ENCODE data around the gene CDH4. TPM values are rescaled to one million over a fixed set of nuclear protein-coding genes. Genes with fewer than 3 reads are reported as not detected.

The CDH4 gene
- total and polyA plus RNA-seq, 9 of the 15 experiments (the other 6 are each of a cell fraction or from before 2014, with no cell fraction given), result 0.04 TPM; not detected in 8

DNA sequence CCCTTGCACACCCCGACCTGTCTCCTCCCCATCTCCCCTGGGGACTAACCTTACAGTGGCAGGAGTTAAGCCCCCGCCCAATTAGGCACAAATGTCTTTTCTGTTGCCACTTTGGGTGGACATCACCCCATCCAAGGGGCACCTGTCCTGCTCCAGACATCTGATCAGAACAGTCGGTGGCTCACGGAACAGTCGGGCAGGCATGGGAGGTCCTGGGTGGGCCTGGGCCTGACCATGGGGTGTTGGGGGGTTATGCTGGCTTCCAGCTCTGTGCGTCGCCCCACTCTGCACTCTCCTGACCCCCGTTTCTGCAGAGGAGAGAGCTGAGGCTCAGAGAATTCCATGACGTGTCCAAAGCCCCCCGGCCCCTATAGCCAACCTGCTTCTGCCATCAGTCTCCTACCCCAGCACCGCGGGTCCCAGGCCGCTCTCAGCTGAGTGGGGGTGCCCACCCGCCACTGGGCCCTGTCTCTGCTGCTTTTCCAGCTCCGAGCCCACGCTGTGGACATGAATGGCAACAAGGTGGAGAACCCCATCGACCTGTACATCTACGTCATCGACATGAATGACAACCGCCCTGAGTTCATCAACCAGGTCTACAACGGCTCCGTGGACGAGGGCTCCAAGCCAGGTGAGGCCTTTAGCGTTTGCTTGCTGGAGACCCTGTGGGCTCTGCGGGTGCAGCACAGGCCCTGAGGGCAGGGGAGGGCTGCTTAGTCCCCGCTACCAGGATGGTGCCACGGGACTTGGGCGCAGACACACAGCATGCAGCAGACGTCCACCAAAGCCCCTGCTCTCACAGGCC is 600.4 kb downstream of the CDH4 start:
- no peak overlapping the region for H3K4me3 ChIP-seq
- no TSS peak for BruUV-seq (replicated peaks)
- intact Hi-C loops (cut with micrococcal nuclease) (no loop called here), in situ Hi-C loops (cut with MboI) (no loop called here)
- H2AFZ ChIP-seq (ENCODE audit: low read depth, low read length), result no peak overlapping the region
- H3K4me2 ChIP-seq (ENCODE audit: insufficient read depth, low read length), result no peak overlapping the region
- no peaks in the 10 kb centered on the region for H3K79me2 ChIP-seq (ENCODE audit: control insufficient read depth, insufficient read depth, low read length)
- ChIA-PET POLR2A (interaction anchor here (0.7 to 0.9 kb wide), 2 partner anchors 12 to 13 kb away, joined by 3 read pairs; no protein-coding TSS in a partner anchor), CTCF (ENCODE audit: low intra/inter-chr PET ratio) (no interaction called here)
- DNase-seq (ENCODE audit: extremely low read depth in 1 of 4, low spot score in 3 of 4) (no peak), FAIRE-seq (no peak), ATAC-seq (no peak)
- H3K9ac ChIP-seq (ENCODE audit: insufficient read depth in 1 of 2, low read depth in 2 of 2, low read length in 2 of 2), result no peak overlapping the region
- TF ChIP-seq FOXP1 (CRISPR knock-in tag; IDR thresholded peaks at IDR 0.05), result no peak
- TF ChIP-seq HNRNPK (IDR thresholded peaks at IDR 0.05; ENCODE audit: low read depth, low read length, poor library complexity, severe bottlenecking), result no peak
- WGBS (ENCODE audit: insufficient coverage, low coverage, missing lambda C conversion rate), result under 1% methylated on average over 24 of the region's 29 CpGs
- H3K9me3 ChIP-seq (replicated peaks; ENCODE audit: control insufficient read depth, insufficient read depth, low read depth, low read length), result no peaks in the 10 kb centered on the region
- H3K4me1 ChIP-seq (replicated peaks in 1 of 2; ENCODE audit: control insufficient read depth in 2 of 2, insufficient read depth in 2 of 2, low read length in 2 of 2), result no peaks in the 10 kb centered on the region; a peak in 1 of 5 replicates
- peaks cover 3 to 47% of the 10 kb centered on the region in 2 experiments; a peak in 3 of 5 replicates for H3K27me3 ChIP-seq (ENCODE audit: control insufficient read depth in 2 of 2, insufficient read depth in 2 of 2, low read length in 2 of 2)
- H3K36me3 ChIP-seq (ENCODE audit: control insufficient read depth, insufficient read depth, low read length), result no peaks in the 10 kb centered on the region
- peaks cover 4% of the 10 kb centered on the region; the same call in 1 of the 2 replicates for H4K20me1 ChIP-seq (replicated peaks; ENCODE audit: control insufficient read depth, insufficient read depth, low read length)
- no peaks in the 10 kb centered on the region for H3K9me1 ChIP-seq (ENCODE audit: control insufficient read depth, insufficient read depth, low read length)
- no peak overlapping the region for H3K27ac ChIP-seq (ENCODE audit: extremely low read depth, low read depth, low read length)
